Progenitor cell of endocrine pancreas (in vitro differentiated cells): Measurements from ENCODE around the gene TAF10. TPM values are rescaled to one million over a fixed set of nuclear protein-coding genes. Genes with fewer than 3 reads are reported as not detected.

Source experiments
- DNase-seq: peaks from one replicate; pipeline ENCODE4 v3.0.0; 2021; ENCODE audit warnings: low spot score; ENCODE audit not compliant: unreplicated experiment
- H3K27ac Mint-ChIP-seq: 2 replicates; pipeline ENCODE4 v1.8.0; 2021; ENCODE audit warnings: mild to moderate bottlenecking, moderate library complexity, mixed read lengths
- H3K27me3 Mint-ChIP-seq: 2 replicates; pipeline ENCODE4 v1.8.0; 2021; ENCODE audit warnings: mixed read lengths
- H3K36me3 Mint-ChIP-seq: 2 replicates; pipeline ENCODE4 v1.8.0; 2022; ENCODE audit warnings: mixed read lengths; ENCODE audit not compliant: insufficient read depth
- H3K4me1 Mint-ChIP-seq: 2 replicates; pipeline ENCODE4 v1.8.0; 2021; ENCODE audit warnings: low read depth, mixed read lengths
- H3K4me3 Mint-ChIP-seq: 2 replicates; pipeline ENCODE4 v1.8.0; 2021; ENCODE audit warnings: low read depth, mild to moderate bottlenecking, moderate library complexity, mixed read lengths
- H3K9me3 Mint-ChIP-seq: 2 replicates; pipeline ENCODE4 v1.8.0; 2021; ENCODE audit warnings: low read depth, mixed read lengths
- total RNA-seq: library from RNA; stranded (reverse); gene quantifications from 2 replicates; pipeline ENCODE4 v1.2.1, GENCODE V29; 2021
- TF ChIP-seq, protein P1 (sequence below): fragments of 200-600 bp; sonication (generic); IDR thresholded peaks from one replicate; pipeline ENCODE4 v1.5.0; 2021; ENCODE audit warnings: antibody characterized with exemption, mild to moderate bottlenecking; ENCODE audit not compliant: unreplicated experiment

TAF10 gene
- total RNA-seq, 1 donor from 2014 or later, result 148 TPM

DNA sequence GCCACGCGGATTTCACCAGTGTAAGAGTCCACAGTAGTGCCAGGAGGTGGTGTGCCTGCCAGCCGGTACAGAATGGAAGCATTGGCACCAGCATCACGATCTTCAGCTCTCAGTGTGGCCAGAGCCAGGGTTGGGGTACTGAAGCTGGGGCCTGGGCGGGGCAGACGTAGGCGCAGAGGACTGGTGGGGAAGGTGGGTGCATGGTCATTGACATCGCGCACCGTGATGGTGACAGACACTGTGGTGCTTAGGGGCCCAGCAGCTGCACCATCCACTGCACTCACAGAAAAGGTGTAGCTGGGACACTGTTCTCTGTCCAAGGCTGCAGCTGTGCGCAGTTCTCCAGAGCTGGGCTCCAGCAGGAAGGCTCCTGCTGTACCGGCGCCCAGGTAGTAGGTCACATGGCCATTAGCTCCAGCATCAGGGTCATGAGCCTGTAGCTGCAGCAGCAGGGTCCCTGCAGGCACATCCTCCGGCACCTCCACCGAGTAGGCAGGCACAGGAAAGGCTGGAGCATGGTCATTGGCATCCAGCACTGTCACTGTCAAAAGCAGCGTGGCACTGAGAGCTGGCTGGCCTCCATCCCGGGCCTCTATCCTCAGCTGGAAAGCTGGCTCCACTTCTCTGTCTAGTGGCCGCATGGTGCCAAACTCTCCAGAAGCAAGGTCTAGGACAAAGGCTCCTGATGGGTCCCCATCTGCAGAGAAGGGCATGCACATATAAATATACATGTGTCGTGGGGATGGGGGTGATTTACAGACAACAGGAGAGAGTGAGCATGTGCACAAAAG is 15.2 kb upstream of the TAF10 start:
- Mint-ChIP-seq H3K4me1 (no peaks in the 10 kb centered on the region), H3K36me3 (peaks cover 37% of the 10 kb centered on the region), H3K4me3 (no peak overlapping the region), H3K27ac (no peak overlapping the region), H3K9me3 (no peaks in the 10 kb centered on the region), H3K27me3 (peaks cover 20% of the 10 kb centered on the region)
- TF ChIP-seq, protein P1, sequence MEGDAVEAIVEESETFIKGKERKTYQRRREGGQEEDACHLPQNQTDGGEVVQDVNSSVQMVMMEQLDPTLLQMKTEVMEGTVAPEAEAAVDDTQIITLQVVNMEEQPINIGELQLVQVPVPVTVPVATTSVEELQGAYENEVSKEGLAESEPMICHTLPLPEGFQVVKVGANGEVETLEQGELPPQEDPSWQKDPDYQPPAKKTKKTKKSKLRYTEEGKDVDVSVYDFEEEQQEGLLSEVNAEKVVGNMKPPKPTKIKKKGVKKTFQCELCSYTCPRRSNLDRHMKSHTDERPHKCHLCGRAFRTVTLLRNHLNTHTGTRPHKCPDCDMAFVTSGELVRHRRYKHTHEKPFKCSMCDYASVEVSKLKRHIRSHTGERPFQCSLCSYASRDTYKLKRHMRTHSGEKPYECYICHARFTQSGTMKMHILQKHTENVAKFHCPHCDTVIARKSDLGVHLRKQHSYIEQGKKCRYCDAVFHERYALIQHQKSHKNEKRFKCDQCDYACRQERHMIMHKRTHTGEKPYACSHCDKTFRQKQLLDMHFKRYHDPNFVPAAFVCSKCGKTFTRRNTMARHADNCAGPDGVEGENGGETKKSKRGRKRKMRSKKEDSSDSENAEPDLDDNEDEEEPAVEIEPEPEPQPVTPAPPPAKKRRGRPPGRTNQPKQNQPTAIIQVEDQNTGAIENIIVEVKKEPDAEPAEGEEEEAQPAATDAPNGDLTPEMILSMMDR, result no peak
- no peak for DNase-seq

DNA sequence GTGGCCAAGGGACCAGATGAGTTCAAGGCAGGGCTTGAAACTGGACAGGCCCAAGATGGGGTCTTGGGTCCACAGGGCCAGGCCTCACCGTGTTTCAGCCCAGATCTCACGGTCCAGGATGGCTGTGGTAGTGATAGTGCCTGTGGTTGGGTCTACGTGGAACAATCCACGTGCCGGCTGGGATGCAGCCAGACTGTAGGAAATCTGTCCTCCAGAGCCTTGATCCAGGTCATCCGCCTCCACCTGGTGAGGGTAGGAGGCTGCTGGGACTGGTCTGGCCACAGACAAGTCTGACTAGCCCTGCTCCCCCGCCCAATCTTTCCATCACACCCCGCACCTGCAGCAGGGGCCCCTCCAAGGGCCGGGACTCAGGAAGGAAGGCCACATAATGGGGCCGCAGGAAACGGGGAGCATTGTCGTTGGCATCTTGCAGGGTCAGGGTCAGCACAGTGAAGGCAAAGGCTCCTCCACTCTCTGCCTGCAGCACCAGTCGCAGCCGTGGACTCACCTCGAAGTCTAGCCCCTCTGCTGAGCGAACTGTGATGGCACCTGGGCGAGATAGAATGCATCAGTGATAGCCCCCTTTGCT is 13.9 kb upstream of the TAF10 start:
- H3K9me3 Mint-ChIP-seq, result no peaks in the 10 kb centered on the region
- H3K27me3 Mint-ChIP-seq, result peaks cover 9% of the 10 kb centered on the region
- no peak for DNase-seq
- no peaks in the 10 kb centered on the region for H3K4me1 Mint-ChIP-seq
- peaks cover 27% of the 10 kb centered on the region for H3K36me3 Mint-ChIP-seq
- no peak overlapping the region for H3K4me3 Mint-ChIP-seq
- TF ChIP-seq, protein P1, result no peak
- no peak overlapping the region for H3K27ac Mint-ChIP-seq

DNA sequence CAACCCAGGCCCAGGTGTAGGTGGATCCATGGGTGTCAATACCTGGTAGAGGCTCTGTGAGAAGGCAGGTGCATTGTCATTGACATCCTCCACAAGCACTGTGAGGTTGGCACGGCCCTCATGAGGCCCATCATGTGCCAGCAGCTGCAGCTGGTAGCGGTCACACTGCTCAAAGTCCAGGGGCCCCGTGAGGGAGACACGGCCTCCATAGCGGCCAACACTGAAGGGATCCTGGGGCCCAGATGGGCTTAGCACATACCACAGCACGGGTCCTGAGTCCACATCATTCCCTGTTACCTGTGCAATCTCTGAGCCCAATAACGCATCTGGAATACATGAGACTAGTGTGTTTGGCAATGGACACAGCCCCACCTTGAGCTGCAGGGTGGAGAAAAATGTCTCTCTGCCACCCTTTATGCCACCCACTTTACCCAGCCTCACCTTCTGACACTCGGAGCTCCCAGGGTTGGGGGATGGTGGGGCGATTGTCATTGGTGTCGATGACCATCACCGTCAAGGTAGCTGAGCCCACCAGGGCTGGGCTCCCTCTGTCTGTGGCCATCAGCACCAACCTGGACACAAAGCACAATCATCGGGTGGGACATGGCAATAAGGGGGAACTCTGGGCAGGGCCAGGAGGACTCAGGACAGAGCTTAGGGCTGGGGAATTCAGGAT is 13.3 kb upstream of the TAF10 start:
- no peaks in the 10 kb centered on the region for H3K9me3 Mint-ChIP-seq

DNA sequence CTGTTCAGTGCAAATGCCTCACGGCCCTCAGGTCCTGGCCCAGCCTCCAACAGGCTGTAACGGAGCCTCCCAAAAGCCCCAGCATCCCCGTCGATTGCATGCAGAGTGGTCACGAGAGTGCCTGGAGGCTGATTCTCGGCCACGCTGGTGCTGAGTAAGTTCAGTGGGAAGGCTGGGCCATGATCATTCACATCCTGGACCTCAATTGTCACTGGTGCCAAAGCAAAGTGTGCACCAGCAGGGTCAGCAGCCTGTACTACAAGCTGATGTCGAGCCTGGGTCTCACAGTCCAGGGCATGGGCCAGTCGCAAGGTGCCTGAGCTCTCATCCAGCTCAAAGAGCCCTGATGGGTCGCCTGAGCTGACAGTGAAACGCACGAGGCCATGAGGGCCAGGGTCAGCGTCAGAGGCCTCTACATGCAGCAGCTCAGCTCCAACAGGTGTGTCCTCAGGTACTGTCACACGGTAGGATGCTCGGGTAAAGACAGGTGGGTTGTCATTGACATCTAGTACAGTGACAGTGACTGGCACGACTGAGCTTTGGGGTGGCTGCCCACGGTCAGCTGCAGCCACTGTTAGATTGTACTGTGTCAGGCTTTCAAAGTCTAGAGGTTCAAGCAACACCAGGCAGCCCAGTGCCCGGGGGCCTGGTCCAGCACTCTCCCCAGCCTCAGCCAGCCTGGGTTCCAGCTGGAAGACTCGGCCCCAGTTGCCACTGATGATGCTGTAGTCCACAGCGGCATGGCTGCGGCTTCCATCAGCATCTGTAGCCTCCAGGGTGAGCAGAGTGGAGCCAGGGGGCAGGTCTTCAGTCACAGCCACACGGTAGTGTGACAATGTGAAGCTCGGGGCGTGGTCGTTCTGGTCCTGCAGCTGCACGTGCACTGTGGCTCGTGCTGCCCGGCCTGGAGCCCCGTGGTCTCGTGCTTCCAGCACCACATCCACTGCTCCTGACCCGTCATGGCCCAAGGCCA is 11.7 kb upstream of the TAF10 start:
- H3K27ac Mint-ChIP-seq, result peak overlapping the region; percentile 59
- peaks cover 15% of the 10 kb centered on the region for H3K36me3 Mint-ChIP-seq
- DNase-seq, result no peak
- TF ChIP-seq, protein P1, result no peak
- no peaks in the 10 kb centered on the region for H3K9me3 Mint-ChIP-seq
- H3K4me1 Mint-ChIP-seq, result no peaks in the 10 kb centered on the region
- no peaks in the 10 kb centered on the region for H3K27me3 Mint-ChIP-seq
- no peak overlapping the region for H3K4me3 Mint-ChIP-seq

More for the DNA sequence above, 13.3 kb upstream of the TAF10 start:
- TF ChIP-seq, protein P1, result no peak
- Mint-ChIP-seq H3K27me3 (peaks cover 5% of the 10 kb centered on the region), H3K27ac (no peak overlapping the region), H3K36me3 (peaks cover 25% of the 10 kb centered on the region), H3K4me1 (no peaks in the 10 kb centered on the region), H3K4me3 (no peak overlapping the region)
- DNase-seq, result no peak
